Stimulated activated CD8-positive, alpha-beta memory T cell treated with anti-CD3 and anti-CD28 coated beads, Interleukin-2, amount 100 ng/mL, for 1 hour (primary cell): ENCODE results near the gene HNRNPH3.
"Not testable (repeated sequence)": the region's sequence is repeated elsewhere in the genome, so short reads cannot be mapped to it uniquely, and the experiment has no call there.

Source experiments
- DNase-seq, 2 donors: peaks; one replicate each; pipeline ENCODE4 v3.0.0-alpha.2; 2020; ENCODE audit warnings: low read depth in 2 of 2

The HNRNPH3 gene, protein sequence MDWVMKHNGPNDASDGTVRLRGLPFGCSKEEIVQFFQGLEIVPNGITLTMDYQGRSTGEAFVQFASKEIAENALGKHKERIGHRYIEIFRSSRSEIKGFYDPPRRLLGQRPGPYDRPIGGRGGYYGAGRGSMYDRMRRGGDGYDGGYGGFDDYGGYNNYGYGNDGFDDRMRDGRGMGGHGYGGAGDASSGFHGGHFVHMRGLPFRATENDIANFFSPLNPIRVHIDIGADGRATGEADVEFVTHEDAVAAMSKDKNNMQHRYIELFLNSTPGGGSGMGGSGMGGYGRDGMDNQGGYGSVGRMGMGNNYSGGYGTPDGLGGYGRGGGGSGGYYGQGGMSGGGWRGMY

GRCh38 chr10:68331455-68332258 is at the start of gene HNRNPH3:
HNRNPH3 (plus strand) TSS chr10:68332064; CDS start chr10:68337222, 5,158 bp downstream.
- peak; percentile 98 to 99 for DNase-seq

DNA sequence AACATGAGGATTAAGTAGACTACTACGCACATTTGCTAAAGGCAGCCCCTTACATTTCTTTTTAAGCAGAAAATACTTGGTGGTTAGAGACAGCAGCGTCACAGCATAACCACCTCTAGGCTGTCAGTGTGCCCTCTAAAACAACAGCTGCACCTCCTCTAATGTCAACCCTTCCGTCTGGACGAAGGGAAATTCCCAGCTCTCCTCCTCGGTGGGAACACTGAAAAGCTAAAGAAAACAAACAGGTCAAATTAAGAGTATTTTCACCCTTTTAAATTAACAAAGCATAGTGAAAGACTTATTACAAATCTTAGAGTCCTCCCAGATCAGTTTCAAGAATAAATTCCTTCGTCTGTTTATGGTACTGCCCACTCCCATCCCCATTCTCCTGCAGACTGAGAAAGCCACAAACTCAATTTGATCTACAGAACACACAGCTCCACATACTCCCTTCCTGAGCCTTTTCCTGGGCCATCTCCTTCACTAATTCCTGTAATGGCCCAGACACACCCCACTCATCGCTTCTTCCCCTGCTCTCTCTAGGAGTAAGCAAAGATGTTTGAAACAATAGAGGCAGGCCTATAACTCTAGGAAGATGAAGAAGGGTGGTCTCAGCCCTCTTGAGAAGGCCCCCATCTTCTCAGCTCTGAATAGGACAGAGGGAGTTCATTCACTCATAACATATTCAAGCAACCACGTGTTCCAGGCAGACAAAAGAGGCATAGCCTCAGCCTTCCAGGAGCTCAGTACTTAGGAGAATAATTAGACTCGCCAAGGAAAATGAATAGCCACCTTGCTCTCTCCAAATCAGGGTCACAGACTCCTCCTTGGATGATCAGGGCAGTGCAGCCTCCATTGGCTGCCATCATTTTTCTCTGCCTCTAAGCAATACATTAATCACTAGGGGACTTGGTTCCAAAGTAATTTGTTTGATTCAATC is 47.5 kb upstream of the HNRNPH3 start:
- no peak for DNase-seq

DNA sequence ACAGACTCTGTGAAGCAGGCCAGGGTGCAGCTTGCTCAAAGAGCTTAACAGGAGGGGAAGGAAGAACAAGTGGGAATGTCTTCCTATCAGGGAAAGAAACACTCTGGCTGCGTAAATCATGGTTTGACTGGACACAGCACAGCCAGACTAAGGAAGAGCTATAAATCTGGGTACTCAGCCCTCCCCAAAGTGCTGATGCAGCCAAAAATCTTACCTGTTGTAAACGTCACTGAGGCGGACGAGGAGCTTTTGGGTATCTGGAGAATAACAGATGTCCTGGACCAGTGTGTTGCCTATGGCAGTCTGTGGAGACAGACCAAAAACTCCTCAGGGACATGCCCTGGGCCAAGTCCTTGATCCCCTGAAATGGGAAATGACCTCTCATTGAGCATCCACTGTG is 43.1 kb upstream of the HNRNPH3 start:
- DNase-seq = no peak

DNA sequence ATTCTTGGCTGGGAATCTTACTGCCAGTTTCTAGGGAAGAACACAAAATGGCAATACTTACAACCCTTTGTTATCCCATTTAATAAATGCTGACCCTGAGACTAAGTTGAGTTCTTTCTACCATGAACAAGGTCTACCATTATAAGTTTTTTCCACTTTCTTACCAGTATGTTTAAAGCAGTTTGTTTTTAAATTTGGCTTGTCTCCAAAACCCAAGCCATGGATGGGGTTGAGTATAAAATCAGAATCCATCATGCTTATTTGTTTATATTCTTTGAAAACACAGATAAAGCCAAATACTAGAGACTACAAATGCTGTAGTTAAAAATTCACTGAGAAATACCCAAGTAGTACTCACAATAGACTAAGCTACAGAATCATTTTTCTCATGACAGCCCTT is 41.1 kb upstream of the HNRNPH3 start:
- no peak for DNase-seq

GRCh38 chr10:68296843-68297663 is 34.8 kb upstream of the HNRNPH3 start:
- DNase-seq = no peak

DNA sequence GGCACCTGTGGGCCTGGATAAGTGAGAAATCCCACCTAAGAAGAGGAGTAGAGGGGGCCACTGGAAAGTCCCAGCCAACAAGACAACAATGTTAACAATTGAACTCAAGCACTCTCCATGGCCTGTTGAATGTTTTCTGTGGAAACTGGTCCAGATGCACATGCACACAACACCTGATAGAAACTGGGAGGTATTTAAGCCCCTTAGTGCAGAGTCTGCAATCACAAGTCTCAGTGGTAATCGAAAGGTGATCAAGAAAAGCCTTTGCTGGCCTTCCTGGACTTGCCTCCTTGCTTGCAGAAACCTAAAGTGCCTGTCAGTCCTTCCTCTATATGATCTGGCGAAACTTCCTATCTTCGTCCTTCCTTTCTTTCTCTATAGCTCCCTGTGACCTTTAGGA is 30.6 kb upstream of the HNRNPH3 start:
- no peak for DNase-seq

- DNase-seq = no peak
Observed at GRCh38 chr10:68301790-68302502, 29.9 kb upstream of the HNRNPH3 start.

- DNase-seq = no peak
Observed at GRCh38 chr10:68302503-68302823, 29.4 kb upstream of the HNRNPH3 start.

GRCh38 chr10:68302871-68303270 is 29.0 kb upstream of the HNRNPH3 start:
- DNase-seq = no peak

- DNase-seq = no peak
Observed at GRCh38 chr10:68303849-68304412, 27.9 kb upstream of the HNRNPH3 start.

- no peak for DNase-seq
Observed at GRCh38 chr10:68305854-68306253, 26.0 kb upstream of the HNRNPH3 start.

DNA sequence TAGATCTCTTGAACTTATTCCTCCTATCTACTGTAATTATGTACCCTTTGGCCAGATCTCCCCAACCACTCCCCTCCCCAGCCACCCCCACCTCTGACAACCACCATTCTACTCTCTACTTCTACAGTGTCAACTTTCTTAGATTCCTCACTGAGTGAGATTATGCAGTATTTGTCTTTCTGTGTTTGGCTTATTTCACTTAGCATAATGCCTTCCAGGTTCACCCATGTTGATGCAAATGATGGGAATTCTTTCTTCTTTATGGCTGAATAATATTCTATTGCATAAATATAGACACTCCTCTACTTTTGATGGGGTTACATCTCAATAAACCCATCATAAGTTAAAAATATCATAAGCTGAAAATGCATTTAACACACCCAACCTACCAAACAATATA is 21.3 kb upstream of the HNRNPH3 start:
- no peak for DNase-seq

- not testable (repeated sequence) for DNase-seq
Observed at GRCh38 chr10:68314930-68315329, 16.9 kb upstream of the HNRNPH3 start.

- DNase-seq = no peak
Observed at GRCh38 chr10:68315582-68315981, 16.3 kb upstream of the HNRNPH3 start.

GRCh38 chr10:68318331-68319059 is 13.4 kb upstream of the HNRNPH3 start:
- DNase-seq = no peak

- not testable (repeated sequence) for DNase-seq
Observed at GRCh38 chr10:68324396-68324795, 7.5 kb upstream of the HNRNPH3 start.

- DNase-seq = no peak
Observed at GRCh38 chr10:68327889-68328786, 3.7 kb upstream of the HNRNPH3 start.

- no peak for DNase-seq
Observed at GRCh38 chr10:68329506-68329861, 2.4 kb upstream of the HNRNPH3 start.
